IMR-90 (cell line): Measurements from ENCODE around the gene CTAG1B.

Experiments used
- MAZ ChIP-seq: IDR thresholded peaks from 2 replicates; pipeline ENCODE4 v1.6.1; 2012; ENCODE audit warnings: low read depth, mild to moderate bottlenecking, low read length, improper control_type of control experiment, moderate library complexity, borderline replicate concordance
- TF ChIP-seq, protein P1 (sequence below): conservative IDR thresholded peaks from 2 replicates; pipeline ENCODE4 v1.5.1; 2012; ENCODE audit warnings: mild to moderate bottlenecking, low read depth, low read length, improper control_type of control experiment

- TF ChIP-seq, protein P1, sequence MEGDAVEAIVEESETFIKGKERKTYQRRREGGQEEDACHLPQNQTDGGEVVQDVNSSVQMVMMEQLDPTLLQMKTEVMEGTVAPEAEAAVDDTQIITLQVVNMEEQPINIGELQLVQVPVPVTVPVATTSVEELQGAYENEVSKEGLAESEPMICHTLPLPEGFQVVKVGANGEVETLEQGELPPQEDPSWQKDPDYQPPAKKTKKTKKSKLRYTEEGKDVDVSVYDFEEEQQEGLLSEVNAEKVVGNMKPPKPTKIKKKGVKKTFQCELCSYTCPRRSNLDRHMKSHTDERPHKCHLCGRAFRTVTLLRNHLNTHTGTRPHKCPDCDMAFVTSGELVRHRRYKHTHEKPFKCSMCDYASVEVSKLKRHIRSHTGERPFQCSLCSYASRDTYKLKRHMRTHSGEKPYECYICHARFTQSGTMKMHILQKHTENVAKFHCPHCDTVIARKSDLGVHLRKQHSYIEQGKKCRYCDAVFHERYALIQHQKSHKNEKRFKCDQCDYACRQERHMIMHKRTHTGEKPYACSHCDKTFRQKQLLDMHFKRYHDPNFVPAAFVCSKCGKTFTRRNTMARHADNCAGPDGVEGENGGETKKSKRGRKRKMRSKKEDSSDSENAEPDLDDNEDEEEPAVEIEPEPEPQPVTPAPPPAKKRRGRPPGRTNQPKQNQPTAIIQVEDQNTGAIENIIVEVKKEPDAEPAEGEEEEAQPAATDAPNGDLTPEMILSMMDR: no peak
- TF ChIP-seq MAZ: no peak
These were observed 26.6 kb downstream of the CTAG1B start for GRCh38 chrX:154592505-154592904.
